Spleen (tissue), 7 donors: ENCODE results near the gene PRPF40B.

Experiments
- CTCF ChIP-seq, 11 experiments: fragments of 200-600 bp in 7 of 11; fragments of 450-650 bp in 4 of 11; sonication (generic) in 4 of 11; IDR thresholded peaks in 8 of 11; conservative IDR thresholded peaks in 3 of 11; 1 replicate in 7 of 11; 2 replicates in 4 of 11; pipeline versions ENCODE4 v1.4.0 to v1.8.0; 2016 to 2021; ENCODE audit warnings: antibody characterized with exemption in 11 of 11, inconsistent platforms in 4 of 11, mild to moderate bottlenecking in 1 of 11
- POLR2A ChIP-seq, 3 donors: fragments of 450-650 bp; IDR thresholded peaks; one replicate each; pipeline ENCODE4 v1.5.1; 2017; ENCODE audit warnings: antibody characterized with exemption in 3 of 3, mild to moderate bottlenecking in 1 of 3
- POLR2AphosphoS5 ChIP-seq, 3 donors: sonication (generic); formaldehyde crosslinking; IDR thresholded peaks; one replicate each; pipeline ENCODE4 v1.5.1; 2017; ENCODE audit warnings: antibody characterized with exemption in 3 of 3
- donor health status: DM: no; HTN: no; CAD: no; lungs with moderate emphysema.
- donor health status: DM: no; HTN: no; CAD: no.
- donor health status: DM: no; HTN: no; CAD: no.

GRCh38 chr12:49584591-49584990 is 38.8 kb upstream of the PRPF40B start:
- TF ChIP-seq CTCF (IDR thresholded peaks at IDR 0.05 in 8 of 11, conservative IDR thresholded peaks at IDR 0.05 in 3 of 11), result no peak
- TF ChIP-seq POLR2A (IDR thresholded peaks at IDR 0.05), result no peak
- no peak for TF ChIP-seq POLR2AphosphoS5 (IDR thresholded peaks at IDR 0.05)
